ENCODE results near the gene FGB. TPM values are rescaled to one million over a fixed set of nuclear protein-coding genes. Genes with fewer than 3 reads are reported as not detected.

FGB gene
- total RNA-seq (2022) (29.4 and 37.1 TPM in 2 replicates), Bru-seq, nascent RNA (percentile 62 among the genes with signal in this experiment), BruChase-seq, experiment 1, labeled RNA remaining after a 2-hour chase (percentile 65 among the genes with signal in this experiment), BruChase-seq, experiment 2, labeled RNA remaining after a 6-hour chase (percentile 83 among the genes with signal in this experiment)
- long read RNA-seq, transcript FGB-201 (8 exons, 1,975 nt): major isoform, 111 of 114 reads
- long read RNA-seq, partial matches to known transcripts: 1 of 114 reads
- long read RNA-seq, other reads (novel, unspliced or antisense): 2 of 114 reads

DNA sequence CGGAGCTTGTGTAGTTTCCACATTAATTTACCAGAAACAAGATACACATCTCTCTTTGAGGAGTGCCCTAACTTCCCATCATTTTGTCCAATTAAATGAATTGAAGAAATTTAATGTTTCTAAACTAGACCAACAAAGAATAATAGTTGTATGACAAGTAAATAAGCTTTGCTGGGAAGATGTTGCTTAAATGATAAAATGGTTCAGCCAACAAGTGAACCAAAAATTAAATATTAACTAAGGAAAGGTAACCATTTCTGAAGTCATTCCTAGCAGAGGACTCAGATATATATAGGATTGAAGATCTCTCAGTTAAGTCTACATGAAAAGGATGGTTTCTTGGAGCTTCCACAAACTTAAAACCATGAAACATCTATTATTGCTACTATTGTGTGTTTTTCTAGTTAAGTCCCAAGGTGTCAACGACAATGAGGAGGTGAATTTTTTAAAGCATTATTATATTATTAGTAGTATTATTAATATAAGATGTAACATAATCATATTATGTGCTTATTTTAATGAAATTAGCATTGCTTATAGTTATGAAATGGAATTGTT, at the start of gene FGB:
TSS of gene FGB (plus strand) at position 315 of the 558 bp plus-strand sequence. CDS start at position 323, 8 bp downstream.
- no peaks in the 10 kb centered on the region for H3K36me3 Mint-ChIP-seq (ENCODE audit: insufficient read depth, unreplicated experiment)
- H3K9me3 ChIP-seq: no peaks in the 10 kb centered on the region
- no TSS peak for BruUV-seq (replicated peaks)
- H3K9me3 Mint-ChIP-seq (ENCODE audit: unreplicated experiment): no peaks in the 10 kb centered on the region
- CTCF ChIA-PET: interaction anchor here (0.8 to 1.2 kb wide), 2 partner anchors 28 to 56 kb away, joined by 4 read pairs; partner anchors contain the start of gene FGA
- POLR2A ChIA-PET: no interaction called here
- H3K4me3 Mint-ChIP-seq (ENCODE audit: unreplicated experiment): no peak within 1 kb of the TSS
- no peaks in the 10 kb centered on the region for H3K36me3 ChIP-seq (ENCODE audit: control insufficient read depth, insufficient read depth, low read length)
- no peaks in the 10 kb centered on the region for H3K27me3 ChIP-seq (replicated peaks; ENCODE audit: control insufficient read depth, insufficient read depth, low read length)
- peak within 1 kb of the TSS; percentile 16 for H3K4me3 ChIP-seq (ENCODE audit: low read depth, low read length)
- intact Hi-C loops (cut with micrococcal nuclease; ENCODE audit: unreplicated experiment): no loop called here
- peaks cover 37% of the 10 kb centered on the region for H3K4me1 ChIP-seq
- TF ChIP-seq, protein P1, sequence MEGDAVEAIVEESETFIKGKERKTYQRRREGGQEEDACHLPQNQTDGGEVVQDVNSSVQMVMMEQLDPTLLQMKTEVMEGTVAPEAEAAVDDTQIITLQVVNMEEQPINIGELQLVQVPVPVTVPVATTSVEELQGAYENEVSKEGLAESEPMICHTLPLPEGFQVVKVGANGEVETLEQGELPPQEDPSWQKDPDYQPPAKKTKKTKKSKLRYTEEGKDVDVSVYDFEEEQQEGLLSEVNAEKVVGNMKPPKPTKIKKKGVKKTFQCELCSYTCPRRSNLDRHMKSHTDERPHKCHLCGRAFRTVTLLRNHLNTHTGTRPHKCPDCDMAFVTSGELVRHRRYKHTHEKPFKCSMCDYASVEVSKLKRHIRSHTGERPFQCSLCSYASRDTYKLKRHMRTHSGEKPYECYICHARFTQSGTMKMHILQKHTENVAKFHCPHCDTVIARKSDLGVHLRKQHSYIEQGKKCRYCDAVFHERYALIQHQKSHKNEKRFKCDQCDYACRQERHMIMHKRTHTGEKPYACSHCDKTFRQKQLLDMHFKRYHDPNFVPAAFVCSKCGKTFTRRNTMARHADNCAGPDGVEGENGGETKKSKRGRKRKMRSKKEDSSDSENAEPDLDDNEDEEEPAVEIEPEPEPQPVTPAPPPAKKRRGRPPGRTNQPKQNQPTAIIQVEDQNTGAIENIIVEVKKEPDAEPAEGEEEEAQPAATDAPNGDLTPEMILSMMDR (IDR thresholded peaks at IDR 0.05; ENCODE audit: insufficient read depth in 1 of 2, low read depth in 1 of 2, low read length in 1 of 2, severe bottlenecking in 1 of 2, unreplicated experiment in 1 of 2): no peak
- no peaks in the 10 kb centered on the region for H3K27me3 Mint-ChIP-seq (ENCODE audit: insufficient read depth, unreplicated experiment)
- peaks cover 22% of the 10 kb centered on the region for H3K4me1 Mint-ChIP-seq (ENCODE audit: low read depth, unreplicated experiment)
- no peak within 1 kb of the TSS for H3K27ac Mint-ChIP-seq (ENCODE audit: unreplicated experiment)
- DNase-seq: no peak

DNA sequence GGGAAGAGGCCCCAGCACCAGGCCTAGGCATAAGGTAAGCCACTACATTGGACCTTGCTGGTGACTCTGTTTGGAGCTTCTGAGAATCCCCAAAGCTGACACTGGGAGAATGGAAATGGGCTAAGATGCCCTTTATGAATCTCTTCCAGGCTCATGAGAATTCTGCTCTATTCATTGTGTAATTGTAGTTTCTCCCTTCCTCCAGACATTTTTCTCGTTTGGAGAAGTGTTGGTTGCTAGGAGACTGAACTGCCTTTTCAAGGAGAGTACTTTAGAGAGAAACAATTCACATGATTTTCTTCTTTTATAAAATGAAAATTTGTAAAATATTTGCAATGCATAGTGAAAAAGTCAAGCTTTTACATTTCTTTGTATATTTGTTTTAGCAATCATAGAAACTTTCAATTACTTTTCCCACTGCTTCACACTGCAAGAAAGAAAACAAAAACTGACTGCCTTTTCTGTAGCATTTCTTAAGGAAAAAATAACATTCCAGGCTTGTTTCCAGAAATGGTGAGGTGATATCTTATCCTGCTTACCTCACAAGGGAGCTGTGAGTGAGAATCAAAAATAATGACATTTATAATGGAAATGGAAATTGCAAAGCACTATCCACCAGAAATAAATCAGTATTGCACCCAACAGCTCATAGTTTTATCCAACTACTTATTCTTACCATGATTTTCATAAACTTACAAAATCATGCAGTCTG, 46.3 kb upstream of the FGB start:
- H3K27ac Mint-ChIP-seq (ENCODE audit: unreplicated experiment): no peak overlapping the region
- Histone ChIP-seq H3K27me3 (replicated peaks; ENCODE audit: control insufficient read depth, insufficient read depth, low read length) (peaks cover 1% of the 10 kb centered on the region; the same call in 1 of the 2 replicates), H3K36me3 (ENCODE audit: control insufficient read depth, insufficient read depth, low read length) (no peaks in the 10 kb centered on the region), H3K4me3 (ENCODE audit: low read depth, low read length) (no peak overlapping the region), H3K9me3 (no peaks in the 10 kb centered on the region), H3K4me1 (no peaks in the 10 kb centered on the region)
- intact Hi-C loops (cut with micrococcal nuclease; ENCODE audit: unreplicated experiment): no loop called here
- H3K9me3 Mint-ChIP-seq (ENCODE audit: unreplicated experiment): no peaks in the 10 kb centered on the region
- H3K4me1 Mint-ChIP-seq (ENCODE audit: low read depth, unreplicated experiment): no peaks in the 10 kb centered on the region
- DNase-seq: no peak
- no TSS peak for BruUV-seq (replicated peaks)
- TF ChIP-seq, protein P1 (IDR thresholded peaks at IDR 0.05; ENCODE audit: insufficient read depth in 1 of 2, low read depth in 1 of 2, low read length in 1 of 2, severe bottlenecking in 1 of 2, unreplicated experiment in 1 of 2): no peak
- H3K4me3 Mint-ChIP-seq (ENCODE audit: unreplicated experiment): no peak overlapping the region
- CTCF ChIA-PET: interaction anchor here (1.4 kb wide), 1 partner anchor 10 kb away, joined by 4 read pairs; no protein-coding TSS in a partner anchor
- POLR2A ChIA-PET: no interaction called here
- H3K27me3 Mint-ChIP-seq (ENCODE audit: insufficient read depth, unreplicated experiment): peaks cover 15% of the 10 kb centered on the region
- no peaks in the 10 kb centered on the region for H3K36me3 Mint-ChIP-seq (ENCODE audit: insufficient read depth, unreplicated experiment)

DNA sequence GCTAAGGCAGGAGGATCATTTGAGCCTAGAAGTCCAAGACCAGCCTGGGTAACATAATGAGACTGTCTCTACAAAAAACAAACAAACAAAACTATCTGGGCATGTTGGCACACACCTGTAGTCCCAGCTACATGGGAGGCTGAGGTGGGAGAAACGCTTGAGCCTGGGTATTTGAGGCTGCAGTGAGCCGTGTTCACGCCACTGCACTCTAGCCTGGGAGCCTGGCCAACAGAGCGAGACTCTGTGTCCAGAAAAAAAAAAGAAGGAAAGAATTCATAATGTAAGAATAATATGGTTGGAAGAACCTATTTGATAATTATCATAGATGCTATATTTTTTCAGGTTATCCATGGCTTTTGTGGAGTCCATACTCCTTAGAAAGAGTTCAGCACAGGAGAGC, 45.2 kb upstream of the FGB start:
- no peaks in the 10 kb centered on the region for H3K9me3 Mint-ChIP-seq (ENCODE audit: unreplicated experiment)
- H3K27me3 Mint-ChIP-seq (ENCODE audit: insufficient read depth, unreplicated experiment): peaks cover 15% of the 10 kb centered on the region
- no TSS peak for BruUV-seq (replicated peaks)
- Histone ChIP-seq H3K36me3 (ENCODE audit: control insufficient read depth, insufficient read depth, low read length) (no peaks in the 10 kb centered on the region), H3K9me3 (no peaks in the 10 kb centered on the region), H3K4me1 (no peaks in the 10 kb centered on the region), H3K27me3 (replicated peaks; ENCODE audit: control insufficient read depth, insufficient read depth, low read length) (peaks cover 1% of the 10 kb centered on the region; the same call in 1 of the 2 replicates), H3K4me3 (ENCODE audit: low read depth, low read length) (no peak overlapping the region)
- no peak for DNase-seq
- ChIA-PET POLR2A (no interaction called here), CTCF (interaction anchor here (1.9 kb wide), 1 partner anchor 11 kb away, joined by 6 read pairs; no protein-coding TSS in a partner anchor)
- no peaks in the 10 kb centered on the region for H3K4me1 Mint-ChIP-seq (ENCODE audit: low read depth, unreplicated experiment)
- intact Hi-C loops (cut with micrococcal nuclease; ENCODE audit: unreplicated experiment): no loop called here
- no peaks in the 10 kb centered on the region for H3K36me3 Mint-ChIP-seq (ENCODE audit: insufficient read depth, unreplicated experiment)
- H3K4me3 Mint-ChIP-seq (ENCODE audit: unreplicated experiment): no peak overlapping the region
- TF ChIP-seq, protein P1 (IDR thresholded peaks at IDR 0.05; ENCODE audit: insufficient read depth in 1 of 2, low read depth in 1 of 2, low read length in 1 of 2, severe bottlenecking in 1 of 2, unreplicated experiment in 1 of 2): no peak
- no peak overlapping the region for H3K27ac Mint-ChIP-seq (ENCODE audit: unreplicated experiment)

Measured in Caco-2 (cell line).